PFSK-1 (cell line): ENCODE data around the gene PALD1.

Experiments
- FOXP2 ChIP-seq: optimal IDR thresholded peaks from 2 replicates; pipeline ENCODE3; 2011; ENCODE audit warnings: borderline replicate concordance, control low read depth, inconsistent platforms; ENCODE audit not compliant: insufficient read depth; ENCODE audit errors: extremely low read length, extremely low read depth
- POLR2AphosphoS5 ChIP-seq: IDR thresholded peaks from 2 replicates; pipeline ENCODE4 v1.6.1; 2012; ENCODE audit warnings: low read depth, mild to moderate bottlenecking, control low read depth, low read length, moderate library complexity
- REST ChIP-seq, 2 experiments: IDR thresholded peaks; 2 replicates each; pipeline versions ENCODE4 v1.6.1 to v1.8.0; 2011 to 2012; ENCODE audit warnings: low read depth in 2 of 2, low read length in 2 of 2, control low read depth in 1 of 2, inconsistent platforms in 1 of 2, mild to moderate bottlenecking in 1 of 2, moderate library complexity in 1 of 2; ENCODE audit not compliant: insufficient read depth in 1 of 2
- SIN3A ChIP-seq: IDR thresholded peaks from 2 replicates; pipeline ENCODE4 v1.6.1; 2012; ENCODE audit warnings: mild to moderate bottlenecking, low read length, moderate library complexity, borderline replicate concordance; ENCODE audit not compliant: insufficient read depth
- TAF1 ChIP-seq: IDR thresholded peaks from 2 replicates; pipeline ENCODE4 v1.6.1; 2012; ENCODE audit warnings: low read length, control low read depth, borderline replicate concordance; ENCODE audit not compliant: insufficient read depth

PALD1 gene

GRCh38 chr10:70514591-70514990 lies 36.0 kb downstream of the PALD1 start:
- TF ChIP-seq FOXP2 (no peak), TAF1 (no peak), POLR2AphosphoS5 (no peak), REST (IDR thresholded peaks at IDR 0.05; ENCODE audit: insufficient read depth in 1 of 2, low read depth in 2 of 2, low read length in 2 of 2) (no peak), SIN3A (no peak)

GRCh38 chr10:70515035-70515667 lies 36.6 kb downstream of the PALD1 start:
- TF ChIP-seq FOXP2 (no peak), TAF1 (no peak), REST (IDR thresholded peaks at IDR 0.05; ENCODE audit: insufficient read depth in 1 of 2, low read depth in 2 of 2, low read length in 2 of 2) (no peak), POLR2AphosphoS5 (no peak), SIN3A (no peak)

GRCh38 chr10:70518695-70519094 lies 40.1 kb downstream of the PALD1 start:
- TF ChIP-seq FOXP2 (no peak), REST (IDR thresholded peaks at IDR 0.05; ENCODE audit: insufficient read depth in 1 of 2, low read depth in 2 of 2, low read length in 2 of 2) (no peak), TAF1 (no peak), SIN3A (no peak), POLR2AphosphoS5 (no peak)

GRCh38 chr10:70523057-70523456 lies 44.5 kb downstream of the PALD1 start:
- TF ChIP-seq POLR2AphosphoS5, result no peak
- no peak for TF ChIP-seq TAF1
- no peak for TF ChIP-seq SIN3A
- no peak for TF ChIP-seq FOXP2
- no peak for TF ChIP-seq REST (IDR thresholded peaks at IDR 0.05; ENCODE audit: insufficient read depth in 1 of 2, low read depth in 2 of 2, low read length in 2 of 2)

GRCh38 chr10:70523549-70523948 lies 45.0 kb downstream of the PALD1 start:
- no peak for TF ChIP-seq REST (IDR thresholded peaks at IDR 0.05; ENCODE audit: insufficient read depth in 1 of 2, low read depth in 2 of 2, low read length in 2 of 2)
- TF ChIP-seq FOXP2, result no peak
- TF ChIP-seq SIN3A, result no peak
- no peak for TF ChIP-seq TAF1
- no peak for TF ChIP-seq POLR2AphosphoS5
